GM13976 (cell line): ENCODE results near the gene HPSE2.

Experiments
- DNase-seq: peaks from one replicate; pipeline ENCODE4 v3.0.0; 2012; ENCODE audit warnings: low spot score
- in situ Hi-C: fragments of 300-500 bp; cut with MboI; formaldehyde crosslinking; loops from one replicate; pipeline ENCODE4 v1.12.0; 2022; ENCODE audit warnings: low sequenced_read_pairs, mixed read lengths, inconsistent platforms; ENCODE audit not compliant: unreplicated experiment
- TF ChIP-seq, protein P1 (sequence below): IDR thresholded peaks from 2 replicates; pipeline ENCODE4 v1.5.1; 2012; ENCODE audit warnings: borderline replicate concordance, mild to moderate bottlenecking; ENCODE audit not compliant: insufficient read depth; ENCODE audit errors: extremely low read depth, missing control alignments, control extremely low read depth

The HPSE2 gene

DNA sequence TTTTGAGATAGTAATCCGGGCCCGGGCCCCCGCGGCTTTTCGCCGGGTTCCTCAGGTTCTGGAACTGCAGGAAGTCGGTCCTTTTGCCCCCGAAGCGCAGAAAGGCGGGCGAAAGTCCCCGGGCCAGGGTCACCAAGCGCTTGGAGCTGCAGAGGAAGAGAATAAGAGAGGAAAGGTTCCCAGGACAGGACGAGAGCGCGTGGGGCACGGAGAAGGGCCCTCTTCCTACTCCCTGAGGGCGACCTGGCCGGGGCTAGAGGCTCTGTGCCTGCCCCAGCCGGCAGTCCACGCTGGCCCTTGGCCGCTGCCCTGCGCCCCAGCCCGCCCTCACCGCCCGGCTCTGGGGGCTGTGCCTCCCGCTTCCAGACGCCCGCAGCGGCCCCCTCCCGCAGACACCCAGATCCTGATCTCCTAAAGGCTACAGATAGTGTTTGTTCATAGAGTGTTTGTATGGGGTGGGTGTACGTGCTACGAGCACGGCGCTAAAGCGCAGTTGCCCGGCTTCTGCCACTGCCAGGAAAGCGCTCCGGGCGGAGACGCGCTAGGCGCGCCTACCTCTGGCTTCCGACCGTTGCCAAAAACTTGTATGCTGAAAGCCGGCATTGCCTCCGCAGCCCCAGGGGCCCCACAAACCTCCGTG, 3.2 kb downstream of the HPSE2 start:
- no peak for DNase-seq
- TF ChIP-seq, protein P1, sequence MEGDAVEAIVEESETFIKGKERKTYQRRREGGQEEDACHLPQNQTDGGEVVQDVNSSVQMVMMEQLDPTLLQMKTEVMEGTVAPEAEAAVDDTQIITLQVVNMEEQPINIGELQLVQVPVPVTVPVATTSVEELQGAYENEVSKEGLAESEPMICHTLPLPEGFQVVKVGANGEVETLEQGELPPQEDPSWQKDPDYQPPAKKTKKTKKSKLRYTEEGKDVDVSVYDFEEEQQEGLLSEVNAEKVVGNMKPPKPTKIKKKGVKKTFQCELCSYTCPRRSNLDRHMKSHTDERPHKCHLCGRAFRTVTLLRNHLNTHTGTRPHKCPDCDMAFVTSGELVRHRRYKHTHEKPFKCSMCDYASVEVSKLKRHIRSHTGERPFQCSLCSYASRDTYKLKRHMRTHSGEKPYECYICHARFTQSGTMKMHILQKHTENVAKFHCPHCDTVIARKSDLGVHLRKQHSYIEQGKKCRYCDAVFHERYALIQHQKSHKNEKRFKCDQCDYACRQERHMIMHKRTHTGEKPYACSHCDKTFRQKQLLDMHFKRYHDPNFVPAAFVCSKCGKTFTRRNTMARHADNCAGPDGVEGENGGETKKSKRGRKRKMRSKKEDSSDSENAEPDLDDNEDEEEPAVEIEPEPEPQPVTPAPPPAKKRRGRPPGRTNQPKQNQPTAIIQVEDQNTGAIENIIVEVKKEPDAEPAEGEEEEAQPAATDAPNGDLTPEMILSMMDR: no peak

DNA sequence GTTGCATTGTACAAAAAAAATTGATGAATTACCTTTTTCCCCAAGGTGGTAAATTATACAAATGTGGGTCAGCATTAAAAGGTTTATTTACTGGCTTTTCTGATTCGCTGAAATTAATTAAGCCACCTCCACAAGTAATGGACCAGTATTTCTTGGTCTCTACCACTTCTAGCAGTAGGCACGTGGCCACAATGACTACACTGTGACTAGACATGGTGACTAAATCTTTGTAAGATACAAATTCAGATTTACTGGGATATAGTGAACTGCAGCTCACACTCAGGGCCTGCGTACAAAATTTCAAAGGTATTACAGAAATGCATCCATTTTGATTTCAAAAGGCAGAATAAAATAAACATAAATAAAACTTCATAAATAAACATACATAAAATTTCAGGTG, 10.9 kb downstream of the HPSE2 start:
- DNase-seq: no peak
- in situ Hi-C loops: loop anchor here (25.0 kb wide), 1 partner anchor 762 kb away; no protein-coding TSS in a partner anchor
- TF ChIP-seq, protein P1: no peak

More for the DNA sequence above, 3.2 kb downstream of the HPSE2 start:
- in situ Hi-C loops: loop anchor here (25.0 kb wide), 1 partner anchor 770 kb away; no protein-coding TSS in a partner anchor

DNA sequence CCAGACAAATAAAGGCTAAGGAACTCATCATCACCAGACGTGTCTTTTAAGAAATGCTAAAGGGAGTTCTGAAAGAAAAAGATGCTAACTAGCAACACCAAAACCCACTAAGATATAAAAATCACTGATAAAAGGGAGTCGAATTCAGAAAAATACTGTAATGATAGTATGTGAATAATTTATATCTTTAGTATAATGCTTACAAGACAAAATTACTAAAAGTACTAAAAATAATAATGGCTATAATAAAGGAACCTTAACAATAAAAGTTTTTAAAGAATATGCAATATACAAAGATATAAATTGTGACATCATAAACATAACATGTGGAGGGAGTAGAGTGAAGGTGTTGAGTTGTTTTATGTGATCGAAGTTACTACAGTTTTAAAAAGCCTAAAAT, 28.3 kb downstream of the HPSE2 start:
- TF ChIP-seq, protein P1: no peak
- no peak for DNase-seq
- in situ Hi-C loops: no loop called here

DNA sequence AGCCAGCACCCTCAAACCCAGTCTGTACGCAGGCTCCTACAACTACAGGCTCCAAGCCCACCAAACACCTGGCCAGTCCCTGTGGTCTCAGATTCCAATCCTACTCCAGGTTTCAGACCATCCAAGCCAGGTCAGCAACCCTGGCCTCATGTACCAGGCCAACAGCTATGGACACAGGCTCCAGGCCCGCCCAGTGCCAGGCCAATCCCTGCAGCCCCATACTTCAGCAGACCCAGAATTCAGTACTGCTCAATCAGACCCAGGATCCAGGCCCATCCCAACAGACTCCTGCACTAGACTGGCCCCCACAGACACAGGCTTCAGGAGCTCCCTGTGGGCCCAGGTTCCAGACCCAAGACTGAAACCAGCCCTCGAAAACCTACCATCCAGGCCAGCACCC, 32.3 kb downstream of the HPSE2 start:
- in situ Hi-C loops: no loop called here
- TF ChIP-seq, protein P1: no peak
- DNase-seq: no peak

DNA sequence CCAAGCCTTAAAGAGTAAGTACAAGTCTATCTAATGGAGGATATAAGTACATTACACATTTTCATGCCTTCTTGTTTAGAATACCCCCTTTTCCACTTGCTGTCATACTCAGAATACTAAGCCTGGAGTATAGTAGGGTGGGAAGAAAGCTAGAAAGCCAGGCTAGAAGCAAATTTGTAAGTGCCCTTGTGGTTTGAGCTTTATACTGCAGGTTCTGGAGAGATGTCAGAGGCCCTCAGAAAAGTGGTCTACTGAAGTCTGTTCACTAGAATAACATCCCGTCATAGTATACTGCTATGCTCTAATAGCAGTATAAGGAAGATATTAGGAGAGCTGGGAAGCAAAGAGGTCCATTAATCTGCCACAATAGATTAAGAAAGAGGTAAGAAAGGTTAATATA, 62.7 kb downstream of the HPSE2 start:
- TF ChIP-seq, protein P1: no peak
- in situ Hi-C loops: no loop called here
- no peak for DNase-seq

DNA sequence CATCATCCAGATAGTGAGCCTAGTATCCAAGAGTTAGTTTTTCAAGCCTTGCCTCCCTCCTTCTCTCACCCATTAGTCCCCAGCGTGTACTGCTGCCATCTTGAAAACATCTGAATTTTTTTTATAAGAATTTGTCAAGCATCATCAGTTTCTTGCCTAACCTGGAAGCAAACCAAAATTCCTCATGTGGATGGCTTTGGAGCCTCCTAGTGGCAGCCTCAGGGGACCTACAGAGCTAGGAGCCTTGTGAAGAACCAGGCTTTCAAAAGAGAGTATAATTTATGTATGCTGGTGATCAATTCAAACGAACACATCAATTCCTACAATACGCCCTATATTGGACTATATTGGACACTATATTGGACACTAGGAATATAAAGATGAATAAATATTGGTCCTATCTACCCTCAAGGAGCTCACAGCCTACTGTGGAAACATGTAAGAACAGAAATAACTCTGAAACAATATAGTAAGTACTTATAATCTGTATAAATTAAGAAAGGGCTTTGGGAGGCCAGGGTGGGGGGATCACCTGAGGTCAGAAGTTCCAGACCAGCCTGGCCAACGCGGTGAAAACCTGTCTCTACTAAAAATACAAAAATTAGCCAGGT, 63.4 kb downstream of the HPSE2 start:
- in situ Hi-C loops: no loop called here
- TF ChIP-seq, protein P1: peak; percentile 28
- DNase-seq: peak; percentile 23
